Stimulated activated CD4-positive, alpha-beta T cell treated with anti-CD3 and anti-CD28 coated beads, Interleukin-1b, Interleukin-23, amount 100 ng/mL, for 24 hours (primary cell): ENCODE measurements around the gene COL9A2.
"Not testable (repeated sequence)": the region's sequence is repeated elsewhere in the genome, so short reads cannot be mapped to it uniquely, and the experiment has no call there.

Experiments used
- DNase-seq, 4 experiments: peaks; one replicate each; pipeline ENCODE4 v3.0.0-alpha.2; 2020; ENCODE audit warnings: low read depth in 4 of 4, low spot score in 1 of 4

The COL9A2 gene

DNA sequence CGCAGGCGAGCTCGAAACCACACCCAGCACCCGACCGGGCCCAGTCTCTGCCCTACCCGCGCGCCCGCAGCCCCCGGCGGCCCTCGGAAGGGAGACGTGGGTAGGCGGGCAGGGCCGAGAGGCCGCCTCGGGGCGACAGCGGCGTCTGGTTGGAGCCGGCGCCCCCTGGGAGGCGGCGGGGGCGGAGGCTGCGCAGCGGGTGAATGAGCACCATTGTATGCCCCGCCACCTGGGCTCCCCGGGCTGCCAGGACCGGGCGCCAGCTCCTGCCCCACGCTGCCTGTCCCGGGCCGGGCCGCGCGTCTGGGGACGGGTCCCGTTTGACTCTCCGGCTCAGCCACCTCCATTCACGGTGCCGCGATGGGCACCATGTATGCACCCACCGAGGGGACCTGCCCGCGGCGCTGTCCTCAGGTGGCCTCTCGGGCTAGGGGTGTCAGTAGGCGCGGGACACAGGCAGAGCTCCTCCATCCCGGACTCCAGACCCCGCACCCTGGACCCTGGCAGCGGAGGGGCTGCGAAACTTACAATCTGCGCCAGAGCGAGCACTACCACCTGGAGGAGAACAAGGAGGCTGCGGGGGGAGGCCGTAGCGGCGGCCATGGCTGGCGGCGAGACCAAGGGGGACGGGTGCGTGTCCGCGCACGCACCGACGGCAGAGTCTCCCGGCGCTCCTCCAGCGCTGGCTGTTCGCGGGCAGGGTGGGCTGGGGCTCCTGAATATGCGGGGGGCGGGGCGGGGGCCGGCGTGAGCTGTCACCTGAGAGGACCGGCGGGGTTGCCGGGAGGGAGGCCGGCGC is at the start of gene COL9A2:
COL9A2 (minus strand) TSS at position 692 of the 799 bp plus-strand sequence; CDS start at position 603, 89 bp downstream.
- peak in 1 of 4 experiments; percentile 36 for DNase-seq

DNA sequence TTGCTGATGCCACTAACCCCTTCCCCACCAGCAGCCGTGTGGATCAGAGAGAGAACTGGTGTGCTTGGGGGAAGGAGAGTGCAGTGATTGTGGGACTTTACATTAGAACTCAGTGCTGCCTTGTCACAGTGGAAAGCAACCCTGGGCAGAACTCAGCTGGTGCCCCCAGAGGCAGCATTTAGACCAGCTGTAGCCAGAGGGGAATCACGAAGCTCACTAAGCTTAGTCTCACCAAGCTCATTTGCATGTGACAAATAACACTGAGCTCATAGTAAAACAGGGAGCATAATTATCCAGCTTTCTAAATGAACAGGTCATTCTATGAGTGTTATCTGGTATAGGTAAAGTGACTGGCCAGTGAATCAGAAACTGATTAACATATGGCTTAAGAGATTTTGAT is 46.6 kb upstream of the COL9A2 start:
- no peak for DNase-seq

DNA sequence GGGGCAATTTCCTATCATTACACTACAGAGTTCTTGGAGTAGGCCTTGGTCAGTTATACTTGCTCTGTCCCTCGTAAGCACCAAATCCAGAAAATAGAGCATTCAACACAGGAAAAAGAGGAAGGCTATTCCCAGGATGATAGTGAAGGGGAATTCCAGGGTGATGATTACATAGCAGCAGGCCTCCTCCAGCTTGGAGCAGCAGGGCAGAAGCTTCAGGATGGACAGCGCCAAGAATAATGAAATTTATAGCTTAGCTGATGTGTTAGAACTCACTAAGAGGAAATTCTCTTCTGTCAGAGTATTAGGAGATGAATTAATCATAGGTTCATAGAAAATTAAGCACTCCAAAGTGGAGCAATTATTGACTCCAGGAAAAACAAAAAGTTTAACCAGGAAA is 45.6 kb upstream of the COL9A2 start:
- DNase-seq = no peak

DNA sequence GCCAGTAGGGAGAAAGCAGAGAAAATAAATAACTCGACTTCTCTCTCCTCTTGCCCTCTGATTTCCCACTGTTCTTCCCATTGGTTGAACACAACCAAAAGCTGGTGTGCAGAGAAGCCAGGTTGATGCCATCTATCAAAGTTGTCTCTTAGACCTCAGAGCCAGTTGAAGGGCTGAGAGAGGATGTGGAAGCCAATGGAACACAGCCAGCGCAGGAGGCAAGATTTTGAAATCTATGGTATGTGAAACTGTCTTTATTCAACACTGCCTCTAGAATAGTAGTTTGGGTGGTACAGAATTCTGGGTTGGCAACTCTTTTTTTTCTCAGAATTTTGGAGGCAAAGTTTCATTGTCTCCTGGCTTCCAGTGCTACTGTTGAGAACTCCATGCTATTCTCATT is 45.1 kb upstream of the COL9A2 start:
- no peak for DNase-seq

DNA sequence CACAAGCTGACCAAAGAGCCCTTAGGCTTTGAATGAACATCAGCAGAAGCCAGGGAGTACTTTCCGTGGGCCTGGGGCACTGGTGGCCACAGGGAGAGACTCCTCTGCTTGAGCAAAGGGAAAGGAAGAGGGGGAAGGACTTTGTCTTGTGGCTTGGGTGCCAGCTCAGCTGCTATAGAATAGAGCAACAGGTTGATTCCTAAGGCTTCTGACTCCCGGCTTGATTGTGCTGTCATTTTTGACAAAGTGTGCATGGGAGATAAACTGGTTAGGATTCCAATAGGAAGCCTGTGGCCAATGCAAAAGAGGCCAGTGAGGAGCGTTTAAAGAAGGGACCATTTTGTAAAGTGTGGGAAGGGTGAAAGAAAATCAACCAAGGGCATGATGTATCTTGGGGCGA is 44.6 kb upstream of the COL9A2 start:
- no peak for DNase-seq

DNA sequence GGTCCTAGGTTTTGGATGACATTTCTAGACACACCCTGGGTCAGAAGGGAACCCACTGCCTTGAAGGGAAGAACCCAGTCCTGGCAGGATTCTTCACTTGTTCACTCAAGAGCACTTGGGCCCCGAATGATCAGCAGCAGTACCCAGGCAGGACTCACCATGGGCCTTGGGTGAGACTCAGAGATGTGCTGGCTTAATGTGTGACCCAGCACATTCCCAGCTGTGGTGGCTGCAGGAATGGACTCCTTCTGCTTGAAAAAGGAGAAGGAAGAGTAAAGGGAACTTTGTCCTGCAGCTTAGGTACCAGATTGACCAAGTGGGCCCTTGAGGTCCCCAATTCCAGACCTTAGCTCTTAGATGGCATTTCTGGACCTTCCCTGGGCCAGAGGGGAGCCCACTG is 44.1 kb upstream of the COL9A2 start:
- no peak for DNase-seq

DNA sequence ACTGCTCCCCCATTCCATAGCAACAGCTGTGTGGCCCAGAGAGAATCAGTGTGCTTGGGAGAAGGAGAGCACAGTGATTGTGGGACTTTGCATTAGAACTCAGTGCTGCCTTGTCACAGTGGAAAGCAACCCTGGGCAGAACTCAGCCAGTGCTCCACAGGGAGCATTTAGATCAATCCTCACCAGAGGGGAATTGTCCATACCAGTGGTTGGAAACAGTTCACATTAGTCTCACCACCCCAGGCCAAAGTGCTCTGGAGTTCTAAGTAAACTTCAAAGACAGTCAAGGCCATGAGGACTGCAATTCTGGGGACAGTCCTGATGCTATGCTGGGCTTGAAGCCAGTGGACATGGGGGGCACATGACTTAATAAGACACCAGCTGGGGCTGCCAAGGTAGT is 43.5 kb upstream of the COL9A2 start:
- DNase-seq = no peak

DNA sequence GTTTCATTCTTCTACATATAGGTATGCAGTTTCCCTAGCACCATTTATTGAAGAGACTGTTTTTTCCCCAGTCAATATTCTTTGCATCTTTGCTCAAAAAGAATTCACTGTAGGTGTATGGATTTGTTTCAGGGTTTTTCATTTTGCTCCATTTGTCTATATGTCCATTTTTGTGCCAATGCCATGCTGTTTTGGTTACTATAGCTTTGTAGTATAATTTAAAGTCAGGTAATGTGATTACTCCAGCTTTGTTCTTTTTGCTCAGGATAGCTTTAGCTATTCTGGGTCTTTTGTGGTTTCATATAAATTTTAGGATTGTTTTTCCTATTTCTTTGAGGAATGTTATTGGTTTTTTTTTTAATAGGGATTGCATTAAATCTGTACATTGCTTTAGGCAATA is 40.5 kb upstream of the COL9A2 start:
- no peak for DNase-seq

DNA sequence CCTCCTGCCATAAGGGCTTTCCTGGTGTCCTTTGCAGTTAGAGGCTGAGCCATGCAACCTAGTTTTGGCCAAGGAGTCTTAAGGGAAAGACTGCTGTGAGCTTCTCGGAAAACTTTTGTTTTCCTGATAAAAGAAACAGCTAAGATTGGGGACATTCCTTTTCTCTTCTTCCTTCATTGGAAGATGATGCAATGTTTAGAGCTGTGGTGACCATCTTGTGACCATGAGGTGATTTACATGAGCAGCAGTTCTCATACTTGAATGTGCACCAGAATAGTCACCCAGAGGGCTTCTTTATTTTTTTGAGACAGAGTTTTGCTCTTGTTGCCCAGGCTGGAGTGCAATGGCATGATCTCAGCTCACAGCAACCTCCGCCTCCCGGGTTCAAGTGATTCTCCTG is 36.0 kb upstream of the COL9A2 start:
- no peak for DNase-seq

DNA sequence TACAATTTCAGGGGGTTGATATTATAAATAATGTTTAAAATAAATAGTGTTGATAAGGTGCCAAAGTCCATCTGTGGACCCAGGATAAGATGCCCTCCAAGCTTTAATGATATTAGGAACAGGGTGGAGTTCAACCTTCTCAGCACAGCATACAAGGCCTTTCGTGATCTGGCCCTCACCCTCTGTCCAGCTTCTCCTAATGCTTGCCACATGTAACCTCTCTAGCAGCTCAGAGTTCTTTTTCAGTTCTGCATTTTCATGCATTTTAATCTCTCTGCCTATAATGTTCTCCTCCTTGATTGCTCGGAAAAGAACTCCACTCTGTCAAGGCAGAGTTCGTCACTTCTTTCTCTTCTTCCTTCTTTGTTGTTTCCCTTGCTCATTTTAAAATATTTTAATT is 35.0 kb upstream of the COL9A2 start:
- DNase-seq = no peak

DNA sequence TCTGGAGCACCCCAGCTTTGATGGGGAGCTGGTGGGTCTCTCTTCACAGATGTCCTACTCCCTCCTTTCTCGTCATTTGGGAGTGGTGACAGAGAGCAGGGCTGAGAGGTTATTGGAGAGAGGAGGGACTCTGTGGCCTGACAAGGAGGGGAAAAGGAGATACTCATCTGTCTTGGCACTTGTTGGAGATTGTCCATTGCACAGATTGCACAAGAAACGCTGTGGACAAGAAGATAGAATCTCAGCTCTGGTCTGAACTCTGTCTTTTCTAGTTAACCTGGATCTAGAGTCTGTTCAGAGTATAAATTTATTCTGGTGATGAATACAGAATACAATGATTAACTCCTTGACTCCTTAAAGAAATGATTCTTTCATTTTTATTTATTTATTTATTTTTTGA is 34.0 kb upstream of the COL9A2 start:
- no peak for DNase-seq

DNA sequence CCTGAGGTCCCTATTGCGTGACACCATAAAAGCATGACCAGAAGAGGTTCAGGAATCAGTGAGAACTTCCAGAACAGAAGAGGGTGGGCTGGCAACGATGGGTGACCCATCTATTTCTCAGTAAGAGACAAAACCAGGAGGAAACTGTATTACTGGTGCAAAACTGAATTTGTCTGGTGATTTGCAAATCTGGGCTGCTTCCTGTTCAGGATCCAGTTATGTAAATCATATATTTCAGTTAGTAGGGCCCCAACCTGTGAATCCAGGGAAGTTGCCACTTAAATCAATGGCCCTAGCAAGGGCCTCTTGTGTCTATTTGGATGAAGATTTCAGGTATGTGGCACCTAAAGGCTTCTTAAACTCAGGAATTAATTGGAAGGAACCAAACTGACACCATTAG is 33.3 kb upstream of the COL9A2 start:
- no peak for DNase-seq

DNA sequence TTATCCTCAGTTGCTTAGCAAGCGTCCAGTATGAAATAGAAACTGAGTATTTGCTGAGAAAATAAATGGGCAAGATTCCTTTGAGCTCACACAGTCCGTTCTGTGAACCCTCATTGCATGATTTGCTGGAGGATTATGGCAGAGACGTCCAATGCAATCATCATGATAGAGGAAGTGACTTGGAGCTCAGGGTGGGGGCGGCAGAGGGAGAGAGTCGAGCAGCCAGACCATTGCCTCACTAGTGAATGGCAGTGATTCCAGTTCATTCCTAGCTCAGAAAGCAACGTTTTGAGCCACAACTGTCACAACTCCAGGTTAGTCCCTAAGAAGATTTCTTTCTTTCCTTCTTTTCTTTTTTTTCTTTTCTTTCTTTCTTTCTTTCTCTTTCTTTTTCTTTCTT is 27.5 kb upstream of the COL9A2 start:
- no peak for DNase-seq

DNA sequence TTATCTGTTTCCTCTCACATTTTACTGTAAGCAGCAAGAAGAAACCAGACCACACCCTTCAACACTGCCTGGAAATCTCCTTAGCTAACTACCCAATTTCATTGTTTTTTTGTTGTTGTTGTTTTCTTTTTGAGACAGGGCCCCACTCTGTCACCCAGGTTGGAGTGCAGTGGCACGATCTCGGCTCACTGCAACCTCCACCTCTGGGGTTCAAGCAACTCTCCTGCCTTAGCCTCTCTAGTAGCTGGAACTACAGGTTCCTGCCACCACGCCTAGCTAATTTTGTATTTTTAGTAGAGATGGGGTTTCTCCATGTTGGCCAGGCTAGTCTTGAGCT is 25.3 kb upstream of the COL9A2 start:
- DNase-seq = not testable (repeated sequence)

DNA sequence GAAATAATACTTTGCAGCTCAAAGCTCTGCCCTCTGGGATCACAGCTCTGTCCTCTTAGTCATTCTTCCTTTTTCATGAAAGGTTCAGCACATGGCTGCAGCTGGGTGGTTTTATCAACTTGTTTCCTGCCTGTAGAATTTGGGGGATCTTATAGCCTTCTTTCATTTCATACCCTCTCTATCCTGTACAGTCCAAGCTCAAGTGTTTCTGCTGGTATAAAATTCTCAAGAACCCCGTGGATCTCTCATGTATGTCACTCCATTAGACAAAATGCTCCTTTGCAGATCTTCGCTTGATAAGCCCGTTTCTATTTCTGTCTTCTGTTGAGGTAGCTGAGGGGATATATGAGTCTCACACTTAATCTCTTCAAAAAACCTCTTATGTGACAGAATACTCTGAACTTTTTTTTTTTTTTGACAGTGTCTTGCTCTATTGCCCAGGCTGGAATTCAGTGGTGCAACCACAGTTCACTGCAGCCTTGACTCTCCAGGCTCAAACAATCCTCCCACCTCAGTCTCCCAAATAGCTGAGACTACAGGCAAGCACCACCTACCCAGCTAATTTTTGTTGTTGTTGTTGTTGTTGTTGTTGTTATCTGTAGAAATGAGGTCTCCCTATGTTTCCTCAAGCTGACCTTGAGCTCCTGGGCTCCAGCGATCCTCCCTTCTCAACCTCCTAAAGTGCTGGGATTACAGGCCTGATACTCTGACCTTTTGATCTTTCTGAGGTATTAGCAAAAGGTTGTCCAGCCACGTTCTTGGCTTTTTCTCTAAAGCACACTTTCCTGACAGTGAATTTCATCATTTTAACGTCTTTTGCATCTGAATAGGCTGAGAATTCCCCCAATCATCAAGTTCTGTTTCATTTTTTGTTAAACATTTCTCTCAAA is 24.6 kb upstream of the COL9A2 start:
- DNase-seq = no peak

DNA sequence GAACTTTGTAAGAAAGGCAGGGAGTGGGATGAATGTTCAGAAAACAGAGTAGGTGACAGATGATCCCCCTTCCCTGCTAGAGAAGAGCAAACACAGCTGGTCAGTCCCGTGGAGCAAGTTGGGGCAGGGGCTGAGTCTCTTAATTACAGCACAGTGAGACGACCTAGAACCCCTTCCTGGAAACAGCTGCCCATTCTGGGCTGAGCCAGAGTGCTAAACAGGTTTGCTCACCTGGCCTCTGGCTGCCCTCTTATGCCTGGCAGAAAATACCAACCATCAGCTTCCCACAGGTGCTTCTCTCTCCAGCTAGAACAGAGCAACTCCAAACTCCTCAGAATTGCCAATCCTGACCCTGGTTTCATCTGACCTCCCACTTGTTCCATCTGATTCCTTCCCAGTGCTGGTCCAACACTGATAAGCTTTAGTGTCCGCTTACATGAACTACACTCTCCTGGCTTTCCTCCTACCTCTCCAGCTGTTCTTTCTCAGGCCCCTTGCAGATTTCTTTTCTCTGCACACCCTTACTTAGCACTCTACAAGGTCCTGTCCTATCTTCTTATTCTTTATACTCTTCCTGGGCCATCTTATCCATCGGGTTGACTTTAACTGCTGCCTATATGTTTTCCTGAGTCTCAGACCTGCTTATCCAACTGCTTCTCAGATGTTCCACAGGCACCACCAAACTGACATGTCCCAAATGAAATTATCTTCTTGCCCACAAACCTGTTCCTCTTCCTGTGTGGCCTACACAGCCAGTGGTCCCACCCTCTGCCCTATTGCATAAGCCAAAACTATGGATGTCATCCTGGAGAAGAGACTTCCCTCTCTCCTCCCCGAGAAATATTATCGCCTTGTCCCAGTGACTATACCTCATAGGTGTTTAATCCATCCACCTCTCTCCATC is 22.6 kb upstream of the COL9A2 start:
- no peak for DNase-seq

DNA sequence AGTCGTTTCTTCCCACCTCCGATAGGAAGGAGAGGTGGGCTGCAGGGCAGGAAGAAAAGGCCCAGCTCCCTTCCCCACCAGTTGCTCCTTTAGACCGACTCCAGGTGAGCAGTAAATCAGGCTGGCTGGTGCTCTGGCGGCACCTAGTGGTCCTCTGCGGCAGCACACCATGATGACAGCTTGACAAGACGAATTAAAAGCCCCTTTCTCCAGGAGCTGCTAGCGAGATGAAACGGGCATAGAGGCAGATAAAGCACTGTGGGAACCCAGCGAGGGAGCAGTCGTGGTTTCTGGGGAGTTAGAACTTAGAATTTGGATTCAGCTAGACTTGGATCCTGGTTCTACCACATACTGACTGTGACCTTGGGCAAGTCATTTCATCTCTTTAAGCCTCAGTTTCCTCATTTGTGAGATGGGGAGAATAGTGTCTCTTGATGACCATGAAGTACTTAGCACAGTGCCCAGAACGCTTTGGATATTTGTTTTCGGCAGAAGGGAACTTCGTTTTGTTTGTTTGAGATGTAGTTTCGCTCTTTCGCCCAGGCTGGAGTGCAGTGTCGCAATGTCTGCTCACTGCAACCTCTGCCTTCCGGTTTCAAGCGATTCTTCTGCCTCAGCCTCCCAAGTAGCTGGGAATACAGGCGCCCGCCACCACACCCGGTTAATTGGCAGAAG is 21.8 kb upstream of the COL9A2 start:
- peak; percentile 67 to 88 (median 81) for DNase-seq

DNA sequence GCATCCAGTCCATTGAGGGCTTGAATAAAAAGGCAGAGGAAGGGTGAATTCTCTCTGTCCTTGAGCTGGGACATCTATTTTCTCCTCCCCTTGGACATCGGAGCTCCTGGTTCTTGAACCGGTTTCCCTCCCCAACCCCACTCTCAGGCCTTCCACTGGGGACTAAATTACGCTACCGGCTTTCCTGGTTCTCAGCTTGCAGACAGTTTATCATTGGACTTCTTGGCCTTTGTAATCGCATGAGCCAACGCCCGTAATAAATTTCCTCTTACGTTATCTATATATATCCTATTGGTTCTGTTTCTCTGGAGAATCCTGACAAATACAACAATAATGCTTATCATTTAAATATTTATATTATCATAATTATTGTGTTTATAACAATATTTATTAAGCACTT is 20.4 kb upstream of the COL9A2 start:
- DNase-seq = no peak

DNA sequence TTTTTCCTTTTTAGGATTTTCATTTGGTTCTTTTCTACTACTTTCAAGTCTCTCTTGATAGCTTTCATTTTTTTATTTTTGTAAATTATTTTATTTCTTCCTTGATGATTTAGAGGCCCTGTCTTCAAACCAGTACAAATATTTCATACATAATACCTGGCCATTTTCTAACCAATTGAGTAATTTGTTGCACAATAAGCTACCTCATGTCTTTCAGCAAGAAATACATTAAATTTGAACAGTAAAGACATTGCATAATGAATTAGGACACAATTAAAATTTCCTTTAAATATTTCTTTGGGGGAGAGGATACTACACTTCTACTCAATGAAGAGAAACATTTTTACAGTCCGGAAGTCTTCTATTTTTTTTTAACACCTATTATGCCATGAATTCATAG is 15.6 kb upstream of the COL9A2 start:
- no peak for DNase-seq

DNA sequence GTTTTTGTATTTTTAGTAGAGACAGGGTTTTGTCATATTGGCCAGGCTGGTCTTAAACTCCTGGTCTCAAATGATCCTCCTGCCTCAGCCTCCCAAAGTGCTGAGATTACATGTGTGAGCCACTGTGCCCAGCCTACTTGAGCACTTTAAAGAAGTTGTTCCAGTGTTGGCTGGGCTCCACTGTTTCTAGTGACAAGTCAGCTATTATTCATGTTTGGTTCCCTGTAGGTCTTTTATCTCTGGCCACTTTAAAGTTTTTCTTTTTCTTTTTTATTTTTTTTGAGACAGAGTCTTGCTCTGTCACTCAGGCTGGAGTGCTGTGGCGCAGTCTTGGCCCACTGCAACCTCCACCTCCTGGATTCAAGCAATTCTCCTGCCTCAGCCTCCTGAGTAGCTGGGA is 14.3 kb upstream of the COL9A2 start:
- DNase-seq = not testable (repeated sequence)
